ENCODE data around the gene S1PR4. TPM values are rescaled to one million over a fixed set of nuclear protein-coding genes. Genes with fewer than 3 reads are reported as not detected.

The S1PR4 gene
- total and polyA plus RNA-seq, 2 donors (not counting 1 experiment from before 2014, with no cell fraction given) = 84.2 to 129 TPM

DNA sequence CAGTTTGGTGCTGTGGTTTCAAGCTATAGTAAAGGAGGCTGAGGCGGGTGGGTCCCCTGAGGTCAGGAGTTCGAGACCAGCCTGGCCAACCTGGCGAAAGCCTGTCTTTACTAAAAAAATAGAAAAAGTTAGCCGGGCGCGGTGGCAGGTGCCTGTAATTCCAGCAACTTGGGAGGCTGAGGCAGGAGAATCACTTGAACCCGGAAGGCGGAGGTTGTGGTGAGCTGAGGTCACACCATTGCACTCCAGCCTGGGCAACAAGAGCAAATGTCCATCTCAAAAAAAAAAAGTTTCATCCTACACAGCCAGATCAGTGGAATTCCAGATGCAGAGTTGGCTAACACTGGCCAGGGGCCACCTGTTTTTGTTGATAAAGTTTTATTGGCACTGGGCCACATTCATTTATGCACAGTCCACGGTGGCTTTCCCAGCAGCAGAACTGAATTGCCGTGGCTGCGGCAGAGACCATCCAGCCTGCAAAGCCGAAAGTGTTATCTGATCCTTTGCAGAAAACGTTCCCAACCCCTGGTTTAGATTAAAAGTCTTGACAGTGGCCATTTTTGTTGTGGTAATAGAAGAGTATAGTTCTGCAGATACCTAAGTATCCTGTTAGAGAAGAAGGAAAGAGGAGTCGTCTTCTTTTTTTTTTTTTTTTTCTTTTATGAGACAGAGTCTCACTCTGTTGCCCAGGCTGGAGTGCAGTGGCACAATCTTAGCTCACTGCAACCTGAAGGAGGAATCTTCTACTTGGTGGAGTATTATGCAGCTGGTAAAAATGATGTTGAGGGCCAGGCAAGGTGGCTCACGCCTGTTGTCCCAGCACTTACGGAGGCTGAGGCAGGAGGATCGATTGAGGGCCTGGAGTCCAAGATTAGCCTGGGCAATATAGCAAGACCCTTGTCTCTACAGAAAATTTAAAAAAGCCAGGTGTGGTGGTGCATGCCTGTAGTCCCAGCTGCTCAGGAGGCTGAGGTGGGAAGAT, 15.8 kb downstream of the S1PR4 start:
- peaks cover 46% of the 10 kb centered on the region for H4K20me1 ChIP-seq (ENCODE audit: control insufficient read depth, insufficient read depth, low read length, poor library complexity, severe bottlenecking)
- no peak overlapping the region for H3K4me2 ChIP-seq (replicated peaks; ENCODE audit: low read depth, low read length, poor library complexity, severe bottlenecking)
- no peak overlapping the region for H2AFZ ChIP-seq (ENCODE audit: insufficient read depth, low read depth, low read length, poor library complexity, severe bottlenecking)
- no peak for ATAC-seq (ENCODE audit: low read depth)
- H3K9ac ChIP-seq (ENCODE audit: low read length) = no peak overlapping the region
- H3K27ac Mint-ChIP-seq = no peak overlapping the region
- H3K79me2 ChIP-seq (ENCODE audit: control insufficient read depth, insufficient read depth, low read length) = peaks cover 46% of the 10 kb centered on the region
- H3K9me3 ChIP-seq (ENCODE audit: control extremely low read depth in 1 of 3, control insufficient read depth in 2 of 3, insufficient read depth in 1 of 3, low read length in 2 of 3) = peaks cover 0 to 11% (median 0%) of the 10 kb centered on the region in 3 donors
- CTCF ChIA-PET = no interaction called here
- DNase-seq = no peak
- no peak for TF ChIP-seq EZH2 (IDR thresholded peaks at IDR 0.05; ENCODE audit: borderline replicate concordance, insufficient read depth, low read depth, low read length, poor library complexity, severe bottlenecking)
- TF ChIP-seq, protein P1, sequence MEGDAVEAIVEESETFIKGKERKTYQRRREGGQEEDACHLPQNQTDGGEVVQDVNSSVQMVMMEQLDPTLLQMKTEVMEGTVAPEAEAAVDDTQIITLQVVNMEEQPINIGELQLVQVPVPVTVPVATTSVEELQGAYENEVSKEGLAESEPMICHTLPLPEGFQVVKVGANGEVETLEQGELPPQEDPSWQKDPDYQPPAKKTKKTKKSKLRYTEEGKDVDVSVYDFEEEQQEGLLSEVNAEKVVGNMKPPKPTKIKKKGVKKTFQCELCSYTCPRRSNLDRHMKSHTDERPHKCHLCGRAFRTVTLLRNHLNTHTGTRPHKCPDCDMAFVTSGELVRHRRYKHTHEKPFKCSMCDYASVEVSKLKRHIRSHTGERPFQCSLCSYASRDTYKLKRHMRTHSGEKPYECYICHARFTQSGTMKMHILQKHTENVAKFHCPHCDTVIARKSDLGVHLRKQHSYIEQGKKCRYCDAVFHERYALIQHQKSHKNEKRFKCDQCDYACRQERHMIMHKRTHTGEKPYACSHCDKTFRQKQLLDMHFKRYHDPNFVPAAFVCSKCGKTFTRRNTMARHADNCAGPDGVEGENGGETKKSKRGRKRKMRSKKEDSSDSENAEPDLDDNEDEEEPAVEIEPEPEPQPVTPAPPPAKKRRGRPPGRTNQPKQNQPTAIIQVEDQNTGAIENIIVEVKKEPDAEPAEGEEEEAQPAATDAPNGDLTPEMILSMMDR (IDR thresholded peaks at IDR 0.05) = no peak
- H3K27ac ChIP-seq (ENCODE audit: low read length in 2 of 2) = no peak overlapping the region
- H3K4me1 Mint-ChIP-seq = peaks cover 8% of the 10 kb centered on the region
- peaks cover 0 to 27% of the 10 kb centered on the region in 2 experiments for H3K36me3 ChIP-seq (replicated peaks in 1 of 2; ENCODE audit: control extremely low read depth in 1 of 2, control insufficient read depth in 1 of 2, extremely low read depth in 1 of 2, insufficient read depth in 2 of 2, low read length in 1 of 2)
- H3K4me3 Mint-ChIP-seq = no peak overlapping the region
- 89% methylated on average over 16 of the region's 17 CpGs for WGBS (ENCODE audit: insufficient coverage)
- no peak overlapping the region for H3K4me3 ChIP-seq (ENCODE audit: control extremely low read depth in 1 of 5, extremely low read depth in 1 of 5, insufficient read depth in 1 of 5, low read depth in 2 of 5, low read length in 4 of 5)
- H3K27me3 ChIP-seq (replicated peaks in 1 of 4; ENCODE audit: control extremely low read depth in 1 of 4, control insufficient read depth in 3 of 4, insufficient read depth in 4 of 4, low read length in 3 of 4) = no peaks in the 10 kb centered on the region
- H3K9me3 Mint-ChIP-seq (ENCODE audit: insufficient read depth) = no peaks in the 10 kb centered on the region
- intact Hi-C loops (cut with micrococcal nuclease) = no loop called here
- H3K4me1 ChIP-seq (ENCODE audit: control insufficient read depth in 2 of 2, insufficient read depth in 2 of 2, low read length in 2 of 2) = peaks cover 0 to 10% of the 10 kb centered on the region in 2 donors
- H3K27me3 Mint-ChIP-seq = no peaks in the 10 kb centered on the region
- POLR2A ChIA-PET = interaction anchor here (0.6 kb wide), 1 partner anchor 194 kb away, joined by 5 read pairs; no protein-coding TSS in a partner anchor

All from B cell (primary cell).